Pons (tissue), 1 donor: ENCODE data around the gene PNPLA3.
A peak's percentile ranks its signal among the peaks of the same experiment; 100 is the strongest.

Experiments used
- DNase-seq: peaks from one replicate; pipeline ENCODE4 v3.0.0-alpha.2; 2016; ENCODE audit warnings: low spot score

Gene PNPLA3

DNA sequence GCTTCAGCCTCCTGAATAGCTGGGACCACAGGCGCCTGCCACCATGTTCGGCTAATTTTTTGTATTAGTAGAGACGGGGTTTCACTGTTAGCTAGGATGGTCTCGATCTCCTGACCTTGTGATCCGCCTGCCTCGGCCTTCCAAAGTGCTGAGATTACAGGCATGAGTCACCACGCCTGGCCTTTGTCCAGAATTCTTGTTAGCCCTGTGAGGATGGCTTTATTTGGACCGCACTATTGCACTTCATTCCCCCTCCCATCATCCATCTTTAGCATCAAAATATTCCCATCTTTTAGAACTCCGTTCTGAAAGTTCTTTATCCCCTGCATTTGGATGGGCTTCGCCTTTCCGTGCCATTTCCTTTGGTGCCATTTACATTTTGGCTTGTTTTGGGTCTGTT lies 34.3 kb downstream of the PNPLA3 start:
- no peak for DNase-seq

DNA sequence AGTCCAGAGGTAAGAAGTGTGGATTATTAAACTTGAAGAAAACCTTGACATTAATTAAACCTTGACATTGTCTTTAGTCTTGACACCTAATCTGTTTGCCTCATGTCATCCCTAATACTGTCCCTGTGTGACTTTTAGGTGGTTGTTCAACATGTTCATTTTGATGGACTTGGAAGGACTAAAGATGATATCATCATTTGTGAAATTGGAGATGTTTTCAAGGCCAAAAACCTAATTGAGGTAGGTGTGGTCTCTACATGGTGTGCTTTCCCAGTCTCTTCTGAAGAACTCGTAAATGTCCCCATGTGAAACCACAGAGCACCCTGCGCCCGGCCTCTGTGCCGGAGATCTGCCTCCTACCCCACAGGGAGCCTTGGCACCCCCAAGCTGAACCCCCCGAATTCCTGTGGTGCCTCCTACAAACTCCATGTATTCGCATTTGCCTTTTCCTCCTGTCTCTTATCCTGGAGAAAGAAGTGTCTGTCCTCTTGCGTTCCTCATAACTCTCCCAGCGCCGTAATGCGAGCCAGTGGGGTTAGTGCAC lies 40.8 kb downstream of the PNPLA3 start:
- DNase-seq = no peak

DNA sequence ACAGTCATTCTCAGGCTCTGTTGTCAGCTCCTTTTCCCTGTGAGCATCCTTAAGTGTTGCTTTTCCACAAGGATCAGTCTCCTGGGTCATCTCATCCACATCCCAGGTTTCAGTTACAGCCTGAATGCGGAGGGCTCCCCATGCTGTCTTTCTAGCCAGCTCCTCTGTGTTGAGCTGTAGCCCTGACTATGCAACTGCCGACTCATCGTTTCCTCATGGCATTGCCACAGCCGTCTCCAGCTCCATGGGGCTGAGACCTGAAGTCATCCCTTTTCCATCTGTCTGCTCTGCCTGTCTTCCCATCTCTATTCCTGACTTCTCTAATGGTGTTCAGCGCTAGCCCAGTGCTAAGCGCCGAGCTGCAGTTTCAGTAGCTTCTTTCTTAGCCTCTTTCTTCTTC lies 43.5 kb downstream of the PNPLA3 start:
- DNase-seq = no peak

DNA sequence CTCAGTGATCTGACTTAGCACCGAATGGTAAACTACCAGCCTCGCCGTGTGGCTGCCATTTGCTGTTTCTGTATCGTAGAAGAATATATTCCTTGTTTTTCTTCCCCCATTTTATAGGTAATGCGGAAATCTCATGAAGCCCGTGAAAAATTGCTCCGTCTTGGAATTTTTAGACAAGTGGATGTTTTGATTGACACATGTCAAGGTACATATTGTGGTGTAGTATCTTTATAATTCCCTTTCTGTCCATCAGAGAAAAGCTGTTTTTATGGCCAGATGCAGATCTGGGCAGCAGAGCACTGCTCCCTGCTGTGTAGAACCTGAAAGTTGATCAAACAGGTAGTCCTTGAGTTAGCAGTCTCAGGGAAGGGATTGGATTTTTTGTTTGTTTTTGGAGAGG lies 45.0 kb downstream of the PNPLA3 start:
- no peak for DNase-seq

DNA sequence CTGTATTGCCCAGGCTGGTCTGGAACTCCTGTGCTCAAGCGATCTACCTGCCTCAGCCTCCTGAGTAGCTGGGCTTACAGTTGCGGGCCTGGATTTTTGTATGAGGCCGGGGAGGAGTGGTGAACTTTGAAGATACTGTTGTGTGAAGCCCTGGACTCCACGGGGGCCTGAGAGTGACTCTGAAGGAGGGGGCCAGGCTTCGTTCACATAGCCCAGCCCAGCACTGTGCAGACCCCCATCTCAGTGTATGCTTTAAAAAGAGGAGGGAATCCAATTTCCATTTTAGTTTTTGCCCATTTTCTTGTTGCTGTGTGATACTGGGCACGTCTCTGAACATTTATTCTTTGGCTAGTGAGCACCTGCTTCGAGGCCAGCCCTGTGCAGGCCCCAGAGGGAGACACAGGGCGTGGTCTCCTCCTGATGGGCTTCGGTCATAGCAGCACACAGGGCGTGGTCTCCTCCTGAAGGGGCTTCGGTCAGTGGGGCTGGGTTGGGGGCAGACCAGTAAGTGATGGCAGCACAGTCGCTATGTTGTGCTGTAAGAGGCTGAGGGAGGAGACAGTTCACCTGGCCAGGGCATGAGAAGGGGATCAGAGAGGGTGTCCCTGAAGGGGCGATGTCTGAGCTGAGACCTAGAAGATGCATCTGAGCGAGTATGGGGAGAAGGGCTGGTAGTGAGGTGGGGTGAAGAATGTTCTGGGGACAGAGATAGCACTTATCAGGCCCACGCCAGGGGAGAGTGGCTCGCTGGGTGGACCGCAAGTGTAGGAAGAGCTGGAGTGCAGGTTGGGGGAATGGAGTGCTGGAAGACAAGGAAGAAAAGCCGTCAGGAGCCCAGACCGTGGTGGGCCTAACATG lies 45.6 kb downstream of the PNPLA3 start:
- DNase-seq = no peak

DNA sequence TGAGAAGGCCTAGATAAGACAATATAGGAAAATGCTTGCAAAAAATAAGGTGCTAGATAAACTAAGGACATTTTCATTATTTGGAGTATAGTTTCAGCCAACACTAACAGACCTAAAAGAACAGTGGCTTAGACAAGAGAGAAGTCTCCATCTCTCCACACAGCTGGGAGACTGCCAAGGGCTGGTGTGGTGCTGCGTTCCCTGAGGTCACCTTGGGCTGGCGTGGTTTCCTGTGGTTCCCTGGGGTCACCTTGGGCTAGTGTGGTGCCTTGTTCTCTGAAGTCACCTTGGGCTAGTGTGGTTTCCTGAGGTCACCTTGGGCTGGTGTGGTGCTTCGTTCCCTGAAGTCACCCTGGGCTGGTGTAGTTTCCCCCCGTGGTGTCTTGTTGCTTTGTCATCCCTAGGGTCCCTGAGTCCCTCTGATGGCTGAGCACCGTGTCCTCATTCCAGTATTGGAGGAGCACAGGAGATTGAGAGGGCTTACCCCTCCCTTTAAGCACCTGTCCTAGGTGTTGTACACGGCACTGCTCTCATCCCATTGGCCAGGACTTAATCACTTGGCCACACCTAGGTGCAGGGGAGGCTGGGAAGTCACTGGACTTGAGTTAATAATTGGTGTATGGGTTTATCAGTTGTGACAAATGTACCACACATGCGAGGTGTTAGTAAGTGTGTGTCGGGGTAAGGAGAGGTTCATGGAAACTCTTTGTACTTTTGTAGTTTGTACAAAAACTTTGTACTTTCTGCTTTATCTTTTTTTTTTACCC lies 46.6 kb downstream of the PNPLA3 start:
- no peak for DNase-seq

DNA sequence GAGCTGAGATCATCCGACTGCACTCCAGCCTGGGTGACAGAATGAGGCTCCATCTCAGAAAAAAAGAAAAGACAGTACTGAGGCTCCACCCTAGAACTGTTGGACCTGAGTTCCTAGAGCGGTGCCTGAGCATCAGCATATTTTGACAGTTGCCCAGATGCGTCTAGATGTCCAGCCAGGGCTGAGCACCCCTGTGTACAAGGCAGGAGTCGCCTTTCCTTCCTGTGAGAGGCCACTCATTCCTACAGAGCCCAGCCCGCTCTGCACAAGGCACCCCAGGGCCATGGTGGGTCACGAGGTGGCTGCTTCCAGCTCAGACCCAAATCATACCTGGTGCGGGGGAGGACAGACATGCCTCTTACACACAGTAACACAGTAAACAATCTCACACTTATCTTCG lies 47.5 kb downstream of the PNPLA3 start:
- no peak for DNase-seq

DNA sequence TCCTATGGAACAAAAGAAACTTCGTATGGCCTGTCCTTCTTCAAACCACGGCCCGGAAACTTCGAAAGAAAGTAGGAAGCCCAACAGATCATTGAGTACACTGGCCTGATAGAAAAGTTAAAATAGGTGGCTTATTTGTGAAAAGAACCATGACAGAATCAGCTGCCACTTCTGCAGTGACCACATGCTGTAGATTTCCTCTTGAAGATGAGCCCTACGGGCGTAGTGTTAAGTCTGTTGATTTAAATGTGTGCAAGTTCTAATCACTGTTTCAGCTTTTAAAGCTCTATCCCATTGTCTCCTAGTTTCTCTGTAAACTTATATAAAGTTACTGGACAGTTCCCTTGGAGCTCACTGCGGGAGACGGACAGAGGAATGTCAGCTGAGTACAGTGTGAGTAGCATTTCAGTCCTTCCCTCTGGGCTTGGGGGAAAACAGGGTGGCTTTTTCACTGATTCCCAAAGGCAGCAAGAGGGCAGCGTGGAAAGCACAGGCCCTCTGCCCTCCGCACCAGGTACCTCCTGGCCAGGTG lies 49.4 kb downstream of the PNPLA3 start:
- no peak for DNase-seq

DNA sequence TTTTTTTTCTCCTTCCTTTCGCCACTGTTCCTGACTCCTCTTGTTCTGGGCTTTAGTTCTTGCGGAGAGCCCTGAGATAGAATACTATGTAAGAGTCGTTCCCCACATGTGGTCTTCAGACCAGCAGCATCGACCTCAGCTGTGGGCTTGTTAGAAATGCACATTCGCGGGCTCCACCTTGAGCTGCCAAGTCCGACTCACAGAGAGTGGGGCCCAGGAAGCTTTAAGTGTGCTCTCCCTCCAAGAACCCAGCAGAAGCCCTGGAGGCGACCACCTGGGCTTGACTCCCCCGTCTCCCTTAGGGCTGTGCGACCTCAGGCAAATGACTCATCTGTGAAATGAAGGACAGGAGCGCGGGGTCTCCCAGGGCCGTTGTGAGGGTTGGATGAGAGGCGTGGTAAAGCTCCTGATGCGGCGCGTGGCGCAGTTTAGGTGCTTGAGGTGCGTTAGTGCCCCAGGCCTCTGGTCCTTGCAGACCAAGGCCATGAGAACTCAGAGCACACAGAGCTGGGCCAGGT lies 50.5 kb downstream of the PNPLA3 start:
- no peak for DNase-seq

DNA sequence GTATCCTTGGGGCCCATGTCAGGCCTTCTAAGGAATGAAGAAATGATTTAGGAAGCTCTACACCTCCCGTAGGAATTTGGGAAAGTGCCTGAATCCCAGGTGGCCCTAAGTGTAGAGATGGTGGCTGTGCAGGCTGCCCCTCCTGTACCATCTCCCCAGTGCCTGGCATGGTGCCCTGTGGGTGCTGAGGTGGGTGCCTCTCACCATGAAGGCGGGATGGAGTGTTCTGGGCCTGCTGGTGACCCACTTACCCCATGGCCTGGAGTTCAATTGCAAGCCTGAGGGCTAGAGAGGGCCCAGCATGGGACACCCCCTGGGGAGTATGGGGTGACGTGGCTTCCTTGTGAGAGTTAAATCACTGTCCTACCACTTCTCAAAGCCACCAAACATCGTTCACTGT lies 51.4 kb downstream of the PNPLA3 start:
- no peak for DNase-seq

DNA sequence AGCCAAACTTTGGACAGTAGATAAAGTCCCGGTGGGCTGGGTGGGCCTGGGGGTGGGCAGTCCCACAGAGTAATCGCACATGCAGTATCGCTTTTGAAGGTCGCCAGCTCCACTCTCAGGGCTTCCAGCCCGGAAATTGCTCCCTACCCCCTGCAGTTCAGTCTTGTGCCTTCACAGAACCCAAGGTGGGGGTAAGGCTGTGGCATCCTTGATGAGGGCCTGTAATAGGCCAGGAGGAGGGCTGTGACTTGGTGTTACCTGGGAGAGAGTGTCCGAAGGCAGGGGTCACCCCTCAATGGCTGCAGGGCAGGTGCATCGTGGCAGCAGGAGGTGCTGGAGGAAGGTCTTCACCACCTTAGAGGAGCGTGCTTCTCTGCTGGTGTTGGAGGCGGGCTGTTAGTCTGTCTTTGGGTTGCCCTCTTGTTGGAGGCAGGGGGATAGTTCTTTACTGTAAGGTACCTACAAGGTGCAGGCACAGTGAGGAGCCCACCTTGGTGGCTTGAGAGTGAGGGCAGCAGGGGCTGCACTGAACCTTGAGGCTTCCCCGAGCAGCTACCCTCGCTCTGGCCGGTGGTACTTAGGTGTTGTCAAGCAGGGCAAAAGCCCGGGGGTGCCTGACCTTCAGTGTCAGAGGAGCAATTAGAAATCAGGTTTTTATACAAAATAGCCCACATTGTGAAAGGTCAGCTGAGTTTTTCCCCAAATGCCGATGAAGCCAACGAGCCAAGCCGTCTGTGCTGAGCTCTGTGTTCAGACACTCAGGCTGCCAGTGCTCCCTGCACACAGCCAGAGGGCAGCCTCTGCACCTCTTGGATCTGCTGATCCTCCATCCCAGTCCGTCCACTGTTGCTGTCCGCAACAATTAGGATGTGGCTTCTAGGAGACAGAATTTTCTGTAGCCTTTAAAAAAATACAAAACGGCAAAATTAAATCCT lies 53.5 kb downstream of the PNPLA3 start:
- DNase-seq = no peak

DNA sequence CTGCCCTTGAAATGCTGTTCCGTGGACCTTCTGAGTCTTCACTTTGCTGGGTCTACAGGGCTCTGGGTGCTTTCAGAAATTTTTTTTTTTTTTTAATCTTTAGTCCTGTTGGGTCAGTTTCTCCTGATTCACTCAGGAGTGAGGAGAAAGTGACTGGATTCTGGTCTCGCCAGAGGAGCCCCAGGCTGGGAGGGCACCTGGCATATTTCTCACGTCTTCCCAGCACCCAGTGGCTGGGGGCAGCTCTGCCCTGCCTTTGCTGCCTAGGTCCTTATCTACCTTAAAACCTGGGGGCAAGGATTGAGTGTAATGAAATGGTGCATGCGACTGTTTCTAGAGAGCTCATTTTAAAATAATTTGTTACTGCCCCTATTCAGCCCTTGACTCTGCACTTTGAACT lies 55.0 kb downstream of the PNPLA3 start:
- DNase-seq = no peak

DNA sequence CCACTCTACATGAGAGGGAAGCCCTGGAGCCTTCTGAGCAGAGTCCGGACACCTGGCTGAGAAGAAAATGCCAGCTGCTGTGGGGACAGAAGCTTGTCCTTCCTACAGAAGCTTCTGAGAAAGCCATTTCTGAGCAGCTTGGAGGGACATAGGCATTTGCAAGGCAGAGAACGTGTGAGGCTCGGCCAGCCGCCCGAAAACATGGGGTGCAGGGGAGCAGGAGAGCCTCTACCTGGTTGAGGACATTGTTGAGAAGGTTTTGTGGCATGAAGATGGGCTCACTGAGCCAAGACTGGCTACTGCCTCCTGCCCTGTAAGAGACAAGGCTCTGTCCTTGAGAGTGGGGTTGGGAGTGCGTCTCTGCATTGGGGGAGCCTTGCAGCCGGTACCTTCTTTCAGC lies 57.0 kb downstream of the PNPLA3 start:
- no peak for DNase-seq

DNA sequence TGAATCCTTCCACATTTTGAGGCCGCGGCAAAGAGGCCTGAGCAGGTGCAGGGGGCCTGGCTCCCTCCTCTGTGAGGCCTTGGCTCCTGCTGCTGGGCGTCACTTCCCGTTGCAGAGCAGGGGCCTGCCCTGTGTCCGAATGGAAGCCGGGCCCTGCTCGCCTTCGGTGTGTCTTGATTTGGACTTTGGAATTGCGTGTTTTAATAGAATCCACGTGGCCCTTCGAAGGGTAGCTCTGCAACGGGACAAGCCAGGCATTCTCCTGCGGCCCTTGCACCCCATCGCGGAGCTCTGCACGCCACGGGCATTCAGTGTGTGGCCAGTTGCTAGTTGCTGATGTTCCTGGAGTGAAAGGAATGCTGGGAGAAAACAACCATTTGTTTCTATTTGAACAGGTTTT lies 57.4 kb downstream of the PNPLA3 start:
- no peak for DNase-seq

DNA sequence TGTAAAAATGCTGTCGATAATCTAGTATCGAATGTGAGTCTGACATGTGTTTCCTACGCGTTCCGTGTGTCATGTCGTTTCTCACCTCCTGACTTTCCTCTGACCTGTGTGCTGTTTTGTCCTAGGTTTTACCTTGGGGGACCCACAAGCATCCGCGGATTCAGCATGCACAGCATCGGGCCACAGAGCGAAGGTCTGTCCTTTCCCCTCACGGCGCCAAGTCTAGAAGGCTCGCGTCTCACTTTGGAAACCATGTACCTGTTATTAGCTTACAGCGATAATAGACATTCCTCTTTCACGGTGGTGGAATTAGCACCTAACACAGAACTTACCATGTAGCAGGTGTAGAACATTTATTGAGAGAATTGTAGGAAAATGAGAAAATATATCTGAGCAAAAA lies 60.2 kb downstream of the PNPLA3 start:
- DNase-seq = no peak

DNA sequence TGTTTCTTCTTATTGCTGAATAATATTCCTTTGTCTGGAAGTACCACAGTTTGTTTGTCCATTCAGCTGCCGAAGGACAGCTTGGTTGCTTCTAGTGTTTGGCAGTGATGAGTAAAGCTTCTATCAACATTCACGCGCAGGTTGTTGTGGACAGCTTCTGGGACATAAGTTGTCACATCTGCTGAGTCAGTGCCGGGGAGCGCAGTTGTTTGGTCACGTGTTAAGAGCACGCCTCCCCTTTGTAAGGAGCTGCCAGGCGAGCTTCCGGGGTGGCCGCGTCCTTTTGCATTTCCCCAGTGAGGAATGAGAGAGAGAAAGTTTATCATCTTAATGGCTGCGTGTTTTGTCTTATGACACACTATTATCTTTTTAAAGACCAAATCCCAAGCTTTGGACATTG lies 61.9 kb downstream of the PNPLA3 start:
- peak; percentile 70 for DNase-seq

DNA sequence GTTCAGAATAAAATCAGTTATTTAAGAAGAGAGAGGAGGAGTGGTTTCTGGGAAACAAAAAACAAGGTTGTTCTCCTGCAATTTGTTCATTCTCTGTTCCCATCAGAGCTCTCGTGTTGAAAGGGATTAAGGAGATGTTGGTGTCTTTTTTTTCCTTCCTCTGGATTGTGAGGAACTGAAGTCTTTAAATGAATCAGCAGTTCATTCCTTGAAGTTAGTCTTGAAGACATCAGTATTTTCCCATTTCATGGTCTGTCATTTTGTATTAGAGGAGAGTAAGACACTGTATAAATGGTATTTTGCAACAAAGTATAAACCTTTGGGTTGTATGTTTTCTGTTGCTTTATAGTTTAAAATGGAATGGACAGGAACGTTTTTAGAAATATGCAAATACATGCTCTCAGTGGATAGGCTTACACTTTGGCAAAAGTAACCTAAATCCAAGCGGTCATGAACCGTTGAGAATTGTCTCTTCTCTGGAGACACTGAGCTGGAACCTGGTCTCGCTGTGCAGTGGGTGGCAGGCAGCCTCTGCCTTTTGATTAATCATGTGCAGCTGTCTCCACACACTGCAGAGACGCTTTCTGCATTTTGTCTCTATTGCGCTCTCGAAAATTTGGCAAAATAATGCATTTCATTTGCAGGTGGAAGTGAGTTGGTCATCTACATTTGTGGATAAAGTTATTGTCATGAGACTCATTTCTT lies 64.7 kb downstream of the PNPLA3 start:
- DNase-seq = no peak

DNA sequence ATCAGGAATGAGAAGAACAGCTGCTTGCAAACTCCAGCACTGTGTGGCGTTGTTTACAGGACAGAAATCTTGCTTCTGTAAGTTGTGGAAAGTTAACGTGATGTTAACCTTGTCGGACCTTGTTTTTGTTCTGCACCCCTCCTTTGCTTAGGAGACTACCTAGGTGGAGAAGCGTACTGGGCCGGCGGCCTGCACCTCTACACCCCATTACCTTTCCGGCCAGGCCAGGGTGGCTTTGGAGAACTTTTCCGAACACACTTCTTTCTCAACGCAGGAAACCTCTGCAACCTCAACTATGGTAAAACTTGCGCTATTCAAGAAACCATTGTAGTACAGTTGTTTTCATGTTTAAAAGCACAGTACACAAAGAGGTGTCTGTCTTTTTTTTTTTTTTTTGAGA lies 65.4 kb downstream of the PNPLA3 start:
- DNase-seq = no peak

DNA sequence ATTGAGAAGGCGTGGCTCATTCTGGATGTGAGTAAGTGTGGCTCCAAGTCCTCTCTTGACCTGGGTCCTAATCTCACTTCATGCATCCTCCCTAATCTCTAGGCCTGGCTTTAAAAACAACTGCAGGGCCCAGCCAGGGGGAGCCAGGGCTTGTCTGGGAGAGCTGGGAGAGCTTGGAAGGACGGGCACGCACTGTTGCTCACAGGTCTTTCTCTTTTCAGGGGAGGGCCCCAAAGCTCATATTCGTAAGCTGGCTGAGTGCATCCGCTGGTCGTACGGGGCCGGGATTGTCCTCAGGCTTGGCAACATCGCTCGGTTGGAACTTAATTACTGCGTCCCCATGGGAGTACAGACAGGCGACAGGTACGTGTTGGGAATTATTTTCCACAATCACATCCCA lies 66.4 kb downstream of the PNPLA3 start:
- DNase-seq = no peak

DNA sequence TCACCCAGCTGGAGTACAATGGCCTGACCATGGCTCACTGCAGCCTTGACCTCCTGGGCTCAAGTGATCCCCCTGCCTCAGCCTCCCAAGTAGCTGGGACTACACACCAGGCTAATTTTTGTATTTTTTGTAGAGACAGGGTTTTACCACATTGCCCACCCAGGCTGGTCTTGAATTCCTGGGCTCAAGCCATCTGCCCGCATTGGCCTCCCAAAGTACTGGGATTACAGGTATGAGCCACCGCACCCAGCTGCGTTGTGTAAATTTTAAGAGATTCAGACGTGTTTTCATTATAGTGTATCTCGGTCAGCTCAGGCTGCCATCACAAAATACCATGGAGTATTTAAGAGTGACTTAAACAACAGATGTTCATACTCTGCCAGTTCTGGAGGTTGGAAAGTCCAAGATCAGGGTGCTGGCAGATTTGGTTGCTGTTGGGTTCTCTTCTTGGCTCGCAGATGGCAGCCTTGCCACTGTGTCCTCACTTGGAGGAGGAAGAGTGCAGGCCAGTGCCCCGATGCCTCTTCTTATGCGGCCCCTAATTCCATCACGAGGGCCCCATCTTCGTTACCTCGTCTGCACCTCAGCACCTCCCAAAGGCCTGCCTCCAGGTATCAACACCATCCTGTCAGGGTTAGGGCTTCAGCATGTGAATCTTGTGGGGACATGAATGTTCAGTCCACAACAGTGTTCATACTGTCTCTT lies 67.9 kb downstream of the PNPLA3 start:
- DNase-seq = no peak
